Measurements from ENCODE around the gene RNF115. TPM values are rescaled to one million over a fixed set of nuclear protein-coding genes. Genes with fewer than 3 reads are reported as not detected.
"Not testable (repeated sequence)": the region's sequence is repeated elsewhere in the genome, so short reads cannot be mapped to it uniquely, and the experiment has no call there.

The RNF115 gene
- 25.7 TPM for total RNA-seq

- peak; percentile 90 for DNase-seq
Measured at GRCh38 chr1:145823565-145824498, at the start of gene RNF115, which contains the start of gene POLR3C. TSS of gene RNF115 (minus strand) at chr1:145824095. CDS start at chr1:145823873, 222 bp downstream. TSS of gene POLR3C (plus strand) at chr1:145824200. CDS start at chr1:145825777, 1,577 bp downstream.

- peak; percentile 71 for DNase-seq
Measured at GRCh38 chr1:145871994-145872924, 48.4 kb upstream of the RNF115 start.

GRCh38 chr1:145868232-145868631 is 44.3 kb upstream of the RNF115 start:
- no peak for DNase-seq

GRCh38 chr1:145863282-145864018 is 39.6 kb upstream of the RNF115 start:
- DNase-seq, result no peak

- peak; percentile 68 for DNase-seq
Measured at GRCh38 chr1:145859491-145860023, 35.7 kb upstream of the RNF115 start.

DNA sequence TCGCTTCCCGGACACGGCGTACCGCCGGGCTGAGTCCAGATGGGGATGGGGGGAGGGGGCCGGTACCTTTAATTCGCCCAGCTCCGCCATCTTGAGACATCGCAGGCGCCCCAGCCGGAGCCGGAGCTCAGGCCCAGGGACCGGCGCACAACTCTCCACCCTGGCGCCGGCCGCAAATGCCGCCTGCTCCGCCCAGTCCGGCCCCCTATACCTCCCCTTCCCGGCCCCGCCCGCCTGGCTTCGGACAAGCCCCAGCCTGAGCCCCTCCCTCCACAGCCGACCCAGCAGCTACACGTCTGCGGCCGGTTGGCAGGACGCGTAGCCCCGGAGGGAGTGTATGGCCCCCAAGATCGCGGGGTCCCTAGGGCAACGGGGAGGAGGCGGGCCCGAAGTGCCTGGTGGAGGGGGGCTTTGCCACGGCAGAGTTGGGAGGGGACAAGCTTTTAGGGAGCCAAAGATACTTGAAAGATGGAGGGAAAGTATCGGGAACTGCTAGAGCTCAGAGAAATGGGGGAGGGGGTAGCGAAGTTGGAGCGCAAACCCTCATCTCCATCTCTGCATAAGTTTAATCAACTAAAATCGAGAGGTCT is 35.1 kb upstream of the RNF115 start, which contains the start of gene PIAS3:
Gene PIAS3 (minus strand): TSS at position 181 of the 590 bp plus-strand sequence. CDS start 91 bp downstream, at position 90.
- DNase-seq, result peak; percentile 89

- DNase-seq, result no peak
Measured at GRCh38 chr1:145858238-145858900, 34.5 kb upstream of the RNF115 start.

DNA sequence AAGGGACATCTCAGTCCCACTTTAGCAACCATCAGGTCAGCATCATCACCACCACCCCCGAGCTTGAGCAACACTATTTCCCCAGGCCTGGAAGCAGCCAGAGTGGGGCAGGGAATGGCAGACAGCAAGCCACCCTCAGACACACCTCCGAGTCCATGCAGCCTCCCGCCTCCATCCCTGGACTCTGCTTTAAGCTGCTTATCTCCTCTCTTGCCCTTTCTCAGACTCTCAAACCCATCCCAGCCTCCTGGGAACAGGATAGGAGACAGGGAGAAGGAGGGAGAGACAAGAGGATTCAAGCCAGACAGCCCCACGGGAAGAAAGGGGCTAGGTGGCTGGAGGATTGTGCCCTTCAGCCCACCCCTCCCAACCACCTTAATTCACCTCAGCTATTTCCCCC is 33.3 kb upstream of the RNF115 start:
- DNase-seq, result no peak

DNA sequence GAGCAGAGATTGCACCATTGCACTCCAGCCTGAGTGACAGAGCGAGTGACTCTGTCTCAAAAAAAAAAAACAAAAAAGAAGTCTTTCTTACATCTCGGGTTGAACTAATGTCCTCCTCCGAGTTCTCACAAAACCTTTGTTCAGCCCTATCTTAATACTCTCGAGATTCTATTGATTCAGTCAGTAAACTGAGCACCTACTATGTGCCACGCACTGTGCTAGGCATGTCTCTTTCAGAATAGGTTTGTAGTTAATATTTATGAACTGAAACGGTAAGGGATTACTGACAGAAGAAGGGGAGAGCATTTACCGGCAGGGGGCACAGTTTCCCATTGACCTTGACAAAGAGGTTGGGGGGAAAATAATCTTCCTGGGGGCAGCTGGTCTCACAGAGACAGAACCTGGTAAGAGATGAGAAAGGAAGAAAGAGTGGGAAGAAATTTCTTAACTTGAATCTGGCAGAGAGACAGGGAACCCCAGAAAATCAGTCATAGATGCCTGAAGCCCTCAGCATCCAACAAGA is 31.6 kb upstream of the RNF115 start:
- DNase-seq, result no peak

- DNase-seq, result no peak
Measured at GRCh38 chr1:145849356-145850160, 25.7 kb upstream of the RNF115 start.

GRCh38 chr1:145847827-145848226 is 23.9 kb upstream of the RNF115 start:
- no peak for DNase-seq

- no peak for DNase-seq
Measured at GRCh38 chr1:145846201-145846612, 22.3 kb upstream of the RNF115 start.

GRCh38 chr1:145845514-145846161 is 21.7 kb upstream of the RNF115 start, which contains the start of gene NUDT17:
TSS of gene NUDT17 (plus strand) at chr1:145845630. CDS start at chr1:145845641, 11 bp downstream.
- DNase-seq, result peak; percentile 64

- no peak for DNase-seq
Measured at GRCh38 chr1:145845144-145845513, 21.2 kb upstream of the RNF115 start.

DNA sequence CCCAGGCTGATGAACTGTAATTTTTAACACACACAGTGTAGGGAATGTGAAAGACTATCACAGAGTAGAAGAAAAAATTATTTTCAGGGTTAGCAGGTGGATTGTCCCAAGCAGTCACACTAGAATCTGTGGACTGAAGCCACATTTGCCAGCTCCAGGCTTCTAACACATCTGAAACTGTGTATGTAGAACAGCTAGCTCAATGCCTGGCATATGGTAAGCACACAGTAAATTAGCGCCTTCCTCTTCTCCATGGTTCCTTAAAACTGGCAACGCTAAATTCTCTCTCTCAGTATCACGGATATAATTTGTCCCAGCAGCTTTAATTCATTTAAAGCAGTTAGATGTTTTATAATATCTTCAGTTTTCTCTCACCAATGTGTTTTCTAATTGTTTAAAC is 19.1 kb upstream of the RNF115 start:
- no peak for DNase-seq

GRCh38 chr1:145837656-145838055 is 13.8 kb upstream of the RNF115 start:
- no peak for DNase-seq

DNA sequence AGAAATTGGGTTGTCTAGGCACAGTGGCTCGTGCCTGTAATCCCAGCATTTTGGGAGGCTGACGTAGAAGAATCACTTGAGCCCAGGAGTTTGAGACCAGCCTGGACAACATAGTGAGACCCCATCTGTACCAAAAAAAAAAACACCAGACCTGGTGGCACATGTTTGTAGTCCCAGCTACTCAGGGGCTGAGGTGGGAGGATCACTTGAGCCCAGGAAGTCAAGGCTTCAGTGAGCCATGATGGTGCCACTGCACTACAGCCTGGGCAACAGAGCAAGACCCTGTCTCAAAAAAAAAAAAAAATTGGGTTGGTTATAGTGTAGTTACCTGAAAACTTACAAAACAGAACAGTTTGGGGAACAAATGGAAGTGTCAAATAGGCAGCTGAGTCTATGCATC is 6.9 kb upstream of the RNF115 start:
- DNase-seq, result not testable (repeated sequence)

GRCh38 chr1:145828367-145829026 is 4.6 kb upstream of the RNF115 start:
- DNase-seq, result no peak
